Right lung (tissue), 10 donors: ENCODE results near the gene GRN. TPM values are rescaled to one million over a fixed set of nuclear protein-coding genes. Genes with fewer than 3 reads are reported as not detected.

Experiments used
- DNase-seq, 2 donors: peaks; one replicate each; pipeline ENCODE4 v3.0.0-alpha.2; 2013
- long read RNA-seq, 8 donors: transcript quantifications; one replicate each; lab custom pipeline, GENCODE V29; 2026
- polyA plus RNA-seq, 5 donors: library from polyadenylated mRNA; unstranded; fragments of 120-200 nt; gene quantifications; one replicate each; pipeline versions ENCODE4 v1.2.1 to v1.2.3, GENCODE V29; 2013; ENCODE audit warnings: inconsistent platforms in 1 of 5, low replicate concordance in 1 of 5; ENCODE audit not compliant: insufficient read length in 5 of 5, insufficient read depth in 1 of 5

Gene GRN
- polyA plus RNA-seq: 100 to 1,000 TPM; 177 to 276 (median 210) TPM
- long read RNA-seq, donor 1, transcript GRN-201 (13 exons, 2,342 nt): major isoform, 75 of 178 reads
- long read RNA-seq, donor 1, partial matches to known transcripts: 76 of 178 reads
- long read RNA-seq, donor 1, other reads (novel, unspliced or antisense): 22 of 178 reads
- long read RNA-seq, donor 2, transcript GRN-201 (13 exons, 2,342 nt): major isoform, 43 of 63 reads
- long read RNA-seq, donor 2, partial matches to known transcripts: 19 of 63 reads
- long read RNA-seq, donor 2, other reads (novel, unspliced or antisense): 0 of 63 reads
- long read RNA-seq, donor 3, transcript GRN-201 (13 exons, 2,342 nt): major isoform, 72 of 139 reads
- long read RNA-seq, donor 3, partial matches to known transcripts: 63 of 139 reads
- long read RNA-seq, donor 3, other reads (novel, unspliced or antisense): 0 of 139 reads
- long read RNA-seq, donor 4, transcript GRN-201 (13 exons, 2,342 nt): major isoform, 39 of 87 reads
- long read RNA-seq, donor 4, partial matches to known transcripts: 47 of 87 reads
- long read RNA-seq, donor 4, other reads (novel, unspliced or antisense): 0 of 87 reads
- long read RNA-seq, donor 5, transcript GRN-201 (13 exons, 2,342 nt): major isoform, 53 of 104 reads
- long read RNA-seq, donor 5, partial matches to known transcripts: 49 of 104 reads
- long read RNA-seq, donor 5, other reads (novel, unspliced or antisense): 0 of 104 reads
- long read RNA-seq, donor 6, transcript GRN-201 (13 exons, 2,342 nt): major isoform, 66 of 151 reads
- long read RNA-seq, donor 6, partial matches to known transcripts: 75 of 151 reads
- long read RNA-seq, donor 6, other reads (novel, unspliced or antisense): 5 of 151 reads
- long read RNA-seq, donor 7, transcript GRN-201 (13 exons, 2,342 nt): major isoform, 41 of 68 reads
- long read RNA-seq, donor 7, partial matches to known transcripts: 21 of 68 reads
- long read RNA-seq, donor 7, other reads (novel, unspliced or antisense): 5 of 68 reads
- long read RNA-seq, donor 8, transcript GRN-201 (13 exons, 2,342 nt): major isoform, 22 of 45 reads
- long read RNA-seq, donor 8, partial matches to known transcripts: 21 of 45 reads
- long read RNA-seq, donor 8, other reads (novel, unspliced or antisense): 0 of 45 reads

- DNase-seq: peak; percentile 96 to 98
Observed at GRCh38 chr17:44344939-44345453, at the start of gene GRN. Gene GRN (plus strand): TSS chr17:44345302. CDS start chr17:44349165, 3,863 bp downstream.

GRCh38 chr17:44297975-44298374 is 47.1 kb upstream of the GRN start:
- no peak for DNase-seq

GRCh38 chr17:44304651-44305050 is 40.5 kb upstream of the GRN start:
- no peak for DNase-seq

- DNase-seq: peak; percentile 30 to 37
Observed at GRCh38 chr17:44307387-44308186, 37.5 kb upstream of the GRN start.

GRCh38 chr17:44308320-44308818 is 36.7 kb upstream of the GRN start, which contains the start of gene RUNDC3A:
Gene RUNDC3A (plus strand): TSS chr17:44308601. CDS start chr17:44308833, 232 bp downstream.
- DNase-seq: peak; percentile 91 to 92

GRCh38 chr17:44308865-44309264 is 36.2 kb upstream of the GRN start:
- no peak for DNase-seq

- DNase-seq: no peak
Observed at GRCh38 chr17:44309472-44309871, 35.6 kb upstream of the GRN start.

- DNase-seq: no peak
Observed at GRCh38 chr17:44310188-44310587, 34.9 kb upstream of the GRN start.

GRCh38 chr17:44310609-44311376 is 34.3 kb upstream of the GRN start:
- no peak for DNase-seq

- no peak for DNase-seq
Observed at GRCh38 chr17:44311562-44312181, 33.4 kb upstream of the GRN start.

GRCh38 chr17:44312396-44313104 is 32.6 kb upstream of the GRN start:
- DNase-seq: no peak

GRCh38 chr17:44314031-44314430 is 31.1 kb upstream of the GRN start:
- no peak for DNase-seq

GRCh38 chr17:44314524-44314868 is 30.6 kb upstream of the GRN start:
- no peak for DNase-seq

- no peak for DNase-seq
Observed at GRCh38 chr17:44314869-44315661, 30.0 kb upstream of the GRN start.

- no peak for DNase-seq
Observed at GRCh38 chr17:44315760-44316731, 29.1 kb upstream of the GRN start.

- DNase-seq: no peak
Observed at GRCh38 chr17:44317545-44317944, 27.6 kb upstream of the GRN start.
